ENCODE data around the gene PCDHB6.

GRCh38 chr5:141121563-141121962 lies 28.3 kb upstream of the PCDHB6 start, which contains the start of gene PCDHB4:
- TF ChIP-seq EZH2 (IDR thresholded peaks at IDR 0.05; ENCODE audit: borderline replicate concordance, low read length) = no peak
- TF ChIP-seq CTCF (IDR thresholded peaks at IDR 0.05; ENCODE audit: low read length) = no peak

All from OCI-LY1 (cell line).